ENCODE results near the gene SSR4.

DNA sequence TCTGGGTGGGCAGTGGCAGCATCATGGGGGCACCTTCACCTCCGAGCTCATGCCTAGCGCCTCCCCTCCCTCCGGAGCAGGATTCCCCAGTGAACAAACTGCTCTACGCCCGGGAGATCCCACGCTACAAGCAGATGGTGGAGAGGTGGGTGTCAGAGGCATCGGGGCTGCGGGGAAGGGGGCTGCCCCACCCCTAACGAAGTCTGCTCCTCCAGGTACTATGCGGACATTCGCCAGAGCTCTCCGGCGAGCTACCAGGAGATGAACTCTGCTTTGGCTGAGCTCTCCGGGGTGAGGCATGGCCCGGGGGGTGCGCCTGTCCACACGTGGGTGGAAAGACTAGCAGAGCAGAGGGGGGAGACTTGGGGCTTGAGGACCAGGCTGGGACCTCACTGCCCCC is 16.3 kb upstream of the SSR4 start:
- TF ChIP-seq FOXO4 (CRISPR knock-in tag; conservative IDR thresholded peaks at IDR 0.05) (no peak), ATF2 (CRISPR knock-in tag; IDR thresholded peaks at IDR 0.05) (no peak), SIN3A (IDR thresholded peaks at IDR 0.05; ENCODE audit: borderline replicate concordance, low read depth, low read length) (no peak), POLR2AphosphoS2 (IDR thresholded peaks at IDR 0.05; ENCODE audit: low read depth, low read length) (no peak), FOSL1 (CRISPR knock-in tag; IDR thresholded peaks at IDR 0.05; ENCODE audit: borderline replicate concordance) (no peak), RAD21 (CRISPR knock-in tag; IDR thresholded peaks at IDR 0.05) (no peak), ZIK1 (CRISPR knock-in tag; IDR thresholded peaks at IDR 0.05; ENCODE audit: borderline replicate concordance, low read depth) (no peak)
- TF ChIP-seq, protein P1, sequence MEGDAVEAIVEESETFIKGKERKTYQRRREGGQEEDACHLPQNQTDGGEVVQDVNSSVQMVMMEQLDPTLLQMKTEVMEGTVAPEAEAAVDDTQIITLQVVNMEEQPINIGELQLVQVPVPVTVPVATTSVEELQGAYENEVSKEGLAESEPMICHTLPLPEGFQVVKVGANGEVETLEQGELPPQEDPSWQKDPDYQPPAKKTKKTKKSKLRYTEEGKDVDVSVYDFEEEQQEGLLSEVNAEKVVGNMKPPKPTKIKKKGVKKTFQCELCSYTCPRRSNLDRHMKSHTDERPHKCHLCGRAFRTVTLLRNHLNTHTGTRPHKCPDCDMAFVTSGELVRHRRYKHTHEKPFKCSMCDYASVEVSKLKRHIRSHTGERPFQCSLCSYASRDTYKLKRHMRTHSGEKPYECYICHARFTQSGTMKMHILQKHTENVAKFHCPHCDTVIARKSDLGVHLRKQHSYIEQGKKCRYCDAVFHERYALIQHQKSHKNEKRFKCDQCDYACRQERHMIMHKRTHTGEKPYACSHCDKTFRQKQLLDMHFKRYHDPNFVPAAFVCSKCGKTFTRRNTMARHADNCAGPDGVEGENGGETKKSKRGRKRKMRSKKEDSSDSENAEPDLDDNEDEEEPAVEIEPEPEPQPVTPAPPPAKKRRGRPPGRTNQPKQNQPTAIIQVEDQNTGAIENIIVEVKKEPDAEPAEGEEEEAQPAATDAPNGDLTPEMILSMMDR (CRISPR knock-in tag; IDR thresholded peaks at IDR 0.05): no peak
